GM23338 (cell line): ENCODE measurements around the gene DLGAP5.

ENCODE experiments used
- CREB1 ChIP-seq: fragments of 250-450 bp; sonication (Bioruptor Pico); IDR thresholded peaks from 2 replicates; pipeline ENCODE4 v1.5.0; 2020; ENCODE audit warnings: low read depth, mild to moderate bottlenecking, moderate library complexity
- EZH2 ChIP-seq: fragments of 200-600 bp; sonication (generic); IDR thresholded peaks from one replicate; pipeline ENCODE4 v1.8.0; 2017; ENCODE audit warnings: antibody characterized with exemption, mild to moderate bottlenecking, low read depth; ENCODE audit not compliant: unreplicated experiment
- EZH2phosphoT487 ChIP-seq: fragments of 200-600 bp; sonication (generic); IDR thresholded peaks from one replicate; pipeline ENCODE4 v1.8.1; 2018; ENCODE audit warnings: antibody characterized with exemption; ENCODE audit not compliant: unreplicated experiment
- JUNB ChIP-seq: IDR thresholded peaks from one replicate; pipeline ENCODE4 v1.6.1; 2016; ENCODE audit warnings: antibody characterized with exemption; ENCODE audit not compliant: unreplicated experiment
- NANOG ChIP-seq: IDR thresholded peaks from 2 replicates; pipeline ENCODE4 v1.6.1; 2016; ENCODE audit warnings: antibody characterized with exemption, borderline replicate concordance
- POLR2AphosphoS5 ChIP-seq: IDR thresholded peaks from 2 replicates; pipeline ENCODE4 v1.6.1; 2016; ENCODE audit warnings: antibody characterized with exemption, low read depth
- STAT1 ChIP-seq: IDR thresholded peaks from one replicate; pipeline ENCODE4 v1.6.1; 2016; ENCODE audit warnings: antibody characterized with exemption; ENCODE audit not compliant: unreplicated experiment
- ZNF114 ChIP-seq: fragments of 250-450 bp; sonication (Bioruptor Pico); IDR thresholded peaks from 2 replicates; pipeline ENCODE4 v1.5.0; 2020; ENCODE audit warnings: mild to moderate bottlenecking, moderate library complexity
- TF ChIP-seq, protein P1 (sequence below), 2 experiments: fragments of 200-600 bp in 1 of 2; sonication (generic) in 1 of 2; conservative IDR thresholded peaks; 2 replicates each; pipeline versions ENCODE4 v1.5.1 to v1.6.1; 2016 to 2017; ENCODE audit warnings: antibody characterized with exemption in 2 of 2, low read depth in 2 of 2, mild to moderate bottlenecking in 2 of 2, moderate library complexity in 1 of 2
- TF ChIP-seq, protein P2 (sequence below): IDR thresholded peaks from one replicate; pipeline ENCODE4 v1.6.1; 2018; ENCODE audit warnings: antibody characterized with exemption; ENCODE audit not compliant: unreplicated experiment

DNA sequence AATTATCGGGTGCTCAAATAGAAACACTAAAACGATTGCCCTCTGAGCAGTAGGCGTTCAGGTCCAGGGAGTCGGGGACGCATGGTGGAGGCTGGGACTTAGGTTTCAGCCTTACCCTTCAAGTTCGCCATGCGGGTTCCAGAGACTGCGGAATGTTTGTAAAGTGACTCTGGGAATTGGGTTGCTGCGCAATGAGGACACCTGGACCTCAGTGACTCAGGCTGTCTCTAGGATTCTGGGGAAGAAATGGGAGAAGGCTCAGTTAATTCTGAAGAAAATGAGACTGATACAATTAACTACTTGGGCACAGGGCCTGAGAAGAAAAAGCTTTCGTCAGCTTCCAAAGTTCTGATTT lies 61.2 kb downstream of the DLGAP5 start:
- TF ChIP-seq POLR2AphosphoS5 (no peak), NANOG (no peak), ZNF114 (no peak), EZH2 (no peak), STAT1 (no peak), CREB1 (CRISPR knock-in tag) (no peak), JUNB (no peak), EZH2phosphoT487 (no peak)
- TF ChIP-seq, protein P1, sequence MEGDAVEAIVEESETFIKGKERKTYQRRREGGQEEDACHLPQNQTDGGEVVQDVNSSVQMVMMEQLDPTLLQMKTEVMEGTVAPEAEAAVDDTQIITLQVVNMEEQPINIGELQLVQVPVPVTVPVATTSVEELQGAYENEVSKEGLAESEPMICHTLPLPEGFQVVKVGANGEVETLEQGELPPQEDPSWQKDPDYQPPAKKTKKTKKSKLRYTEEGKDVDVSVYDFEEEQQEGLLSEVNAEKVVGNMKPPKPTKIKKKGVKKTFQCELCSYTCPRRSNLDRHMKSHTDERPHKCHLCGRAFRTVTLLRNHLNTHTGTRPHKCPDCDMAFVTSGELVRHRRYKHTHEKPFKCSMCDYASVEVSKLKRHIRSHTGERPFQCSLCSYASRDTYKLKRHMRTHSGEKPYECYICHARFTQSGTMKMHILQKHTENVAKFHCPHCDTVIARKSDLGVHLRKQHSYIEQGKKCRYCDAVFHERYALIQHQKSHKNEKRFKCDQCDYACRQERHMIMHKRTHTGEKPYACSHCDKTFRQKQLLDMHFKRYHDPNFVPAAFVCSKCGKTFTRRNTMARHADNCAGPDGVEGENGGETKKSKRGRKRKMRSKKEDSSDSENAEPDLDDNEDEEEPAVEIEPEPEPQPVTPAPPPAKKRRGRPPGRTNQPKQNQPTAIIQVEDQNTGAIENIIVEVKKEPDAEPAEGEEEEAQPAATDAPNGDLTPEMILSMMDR (conservative IDR thresholded peaks at IDR 0.05; ENCODE audit: low read depth in 2 of 2): no peak
- TF ChIP-seq, protein P2, sequence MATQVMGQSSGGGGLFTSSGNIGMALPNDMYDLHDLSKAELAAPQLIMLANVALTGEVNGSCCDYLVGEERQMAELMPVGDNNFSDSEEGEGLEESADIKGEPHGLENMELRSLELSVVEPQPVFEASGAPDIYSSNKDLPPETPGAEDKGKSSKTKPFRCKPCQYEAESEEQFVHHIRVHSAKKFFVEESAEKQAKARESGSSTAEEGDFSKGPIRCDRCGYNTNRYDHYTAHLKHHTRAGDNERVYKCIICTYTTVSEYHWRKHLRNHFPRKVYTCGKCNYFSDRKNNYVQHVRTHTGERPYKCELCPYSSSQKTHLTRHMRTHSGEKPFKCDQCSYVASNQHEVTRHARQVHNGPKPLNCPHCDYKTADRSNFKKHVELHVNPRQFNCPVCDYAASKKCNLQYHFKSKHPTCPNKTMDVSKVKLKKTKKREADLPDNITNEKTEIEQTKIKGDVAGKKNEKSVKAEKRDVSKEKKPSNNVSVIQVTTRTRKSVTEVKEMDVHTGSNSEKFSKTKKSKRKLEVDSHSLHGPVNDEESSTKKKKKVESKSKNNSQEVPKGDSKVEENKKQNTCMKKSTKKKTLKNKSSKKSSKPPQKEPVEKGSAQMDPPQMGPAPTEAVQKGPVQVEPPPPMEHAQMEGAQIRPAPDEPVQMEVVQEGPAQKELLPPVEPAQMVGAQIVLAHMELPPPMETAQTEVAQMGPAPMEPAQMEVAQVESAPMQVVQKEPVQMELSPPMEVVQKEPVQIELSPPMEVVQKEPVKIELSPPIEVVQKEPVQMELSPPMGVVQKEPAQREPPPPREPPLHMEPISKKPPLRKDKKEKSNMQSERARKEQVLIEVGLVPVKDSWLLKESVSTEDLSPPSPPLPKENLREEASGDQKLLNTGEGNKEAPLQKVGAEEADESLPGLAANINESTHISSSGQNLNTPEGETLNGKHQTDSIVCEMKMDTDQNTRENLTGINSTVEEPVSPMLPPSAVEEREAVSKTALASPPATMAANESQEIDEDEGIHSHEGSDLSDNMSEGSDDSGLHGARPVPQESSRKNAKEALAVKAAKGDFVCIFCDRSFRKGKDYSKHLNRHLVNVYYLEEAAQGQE: no peak
